Mesendoderm (in vitro differentiated cells): Measurements from ENCODE around the gene OR2H2.

Experiments used
- DNase-seq: peaks from one replicate; pipeline ENCODE4 v3.0.0; 2013
- H2AK5ac ChIP-seq: 2 replicates; pipeline ENCODE4 v1.6.1; 2013; ENCODE audit warnings: low read length, inconsistent platforms
- H2BK120ac ChIP-seq: 2 replicates; pipeline ENCODE4 v1.6.1; 2013; ENCODE audit warnings: low read depth, mild to moderate bottlenecking, low read length, moderate library complexity, mixed read lengths
- H2BK15ac ChIP-seq: replicated peaks from 2 replicates; pipeline ENCODE4 v1.6.1; 2013; ENCODE audit warnings: low read depth, mild to moderate bottlenecking, moderate library complexity
- H2BK5ac ChIP-seq: 2 replicates; pipeline ENCODE4 v1.6.1; 2013; ENCODE audit warnings: low read length, inconsistent platforms
- H3K18ac ChIP-seq: 2 replicates; pipeline ENCODE4 v1.6.1; 2013; ENCODE audit warnings: mild to moderate bottlenecking, low read length, mixed read lengths
- H3K23ac ChIP-seq: one replicate; pipeline ENCODE4 v1.6.1; 2013; ENCODE audit warnings: low read length
- H3K27ac ChIP-seq: 2 replicates; pipeline ENCODE4 v1.5.1; 2013; ENCODE audit warnings: low read depth, mild to moderate bottlenecking, inconsistent platforms, low read length, moderate library complexity
- H3K27me3 ChIP-seq: 2 replicates; pipeline ENCODE4 v1.6.1; 2013; ENCODE audit warnings: low read length, control low read depth, mild to moderate bottlenecking, inconsistent platforms; ENCODE audit not compliant: insufficient read depth, poor library complexity
- H3K36me3 ChIP-seq: 2 replicates; pipeline ENCODE4 v1.6.1; 2013; ENCODE audit warnings: low read length, inconsistent platforms; ENCODE audit not compliant: control insufficient read depth, insufficient read depth
- H3K4ac ChIP-seq: one replicate; pipeline ENCODE4 v1.6.1; 2013; ENCODE audit warnings: low read depth, mild to moderate bottlenecking, low read length, moderate library complexity
- H3K4me1 ChIP-seq: 2 replicates; pipeline ENCODE4 v1.6.1; 2013; ENCODE audit warnings: low read depth, low read length, inconsistent platforms; ENCODE audit not compliant: control insufficient read depth
- H3K4me2 ChIP-seq: 2 replicates; pipeline ENCODE4 v1.6.1; 2013; ENCODE audit warnings: low read length
- H3K4me3 ChIP-seq: 2 replicates; pipeline ENCODE4 v1.5.1; 2013; ENCODE audit warnings: mild to moderate bottlenecking, low read length
- H3K56ac ChIP-seq: one replicate; pipeline ENCODE4 v1.6.1; 2013; ENCODE audit warnings: low read length
- H3K79me1 ChIP-seq: 2 replicates; pipeline ENCODE4 v1.6.1; 2013; ENCODE audit warnings: low read length, inconsistent platforms
- H3K79me2 ChIP-seq: 2 replicates; pipeline ENCODE4 v1.6.1; 2013; ENCODE audit warnings: mild to moderate bottlenecking, low read length; ENCODE audit not compliant: control insufficient read depth, insufficient read depth
- H3K9ac ChIP-seq: 2 replicates; pipeline ENCODE4 v1.6.1; 2013; ENCODE audit warnings: low read length, inconsistent platforms
- H4K5ac ChIP-seq: one replicate; pipeline ENCODE4 v1.6.1; 2013; ENCODE audit warnings: low read length
- H4K8ac ChIP-seq: one replicate; pipeline ENCODE4 v1.6.1; 2013; ENCODE audit warnings: low read depth, mild to moderate bottlenecking, control low read depth, low read length, moderate library complexity
- WGBS: extraction: QIAGEN DNeasy Blood & Tissue Kit; methylation state at CpG from one replicate; pipeline ENCODE4 v1.1.7; 2013; ENCODE audit warnings: low lambda C conversion rate, missing lambda C conversion rate; ENCODE audit not compliant: insufficient coverage; ENCODE audit errors: extremely low coverage; 5-methylcytosine and 5-hydroxymethylcytosine counted together

The OR2H2 gene

GRCh38 chr6:29603456-29603855, 18.5 kb downstream of the OR2H2 start:
- H3K27ac ChIP-seq = no peak overlapping the region

GRCh38 chr6:29603930-29604329, 19.0 kb downstream of the OR2H2 start:
- H3K36me3 ChIP-seq = peaks cover 52% of the 10 kb centered on the region
- no peak overlapping the region for H4K5ac ChIP-seq
- H3K4me2 ChIP-seq = no peak overlapping the region
- H3K56ac ChIP-seq = no peak overlapping the region
- H3K4me3 ChIP-seq = no peak overlapping the region
- peaks cover 4% of the 10 kb centered on the region for H3K79me1 ChIP-seq
- H3K27me3 ChIP-seq = no peaks in the 10 kb centered on the region
- no peak overlapping the region for H2BK15ac ChIP-seq
- no peak overlapping the region for H3K9ac ChIP-seq
- no peak overlapping the region for H2BK5ac ChIP-seq
- no peak overlapping the region for H3K4ac ChIP-seq
- WGBS = no CpG with 5 or more reads among the region's 2 CpGs
- no peak overlapping the region for H2AK5ac ChIP-seq
- H4K8ac ChIP-seq = no peak overlapping the region
- no peak overlapping the region for H3K18ac ChIP-seq
- no peak for DNase-seq
- H3K79me2 ChIP-seq = no peaks in the 10 kb centered on the region
- H2BK120ac ChIP-seq = no peak overlapping the region
- H3K23ac ChIP-seq = no peak overlapping the region
- no peaks in the 10 kb centered on the region for H3K4me1 ChIP-seq
- no peak overlapping the region for H3K27ac ChIP-seq

More at GRCh38 chr6:29603456-29603855, 18.5 kb downstream of the OR2H2 start:
- no peak overlapping the region for H2BK5ac ChIP-seq
- H2AK5ac ChIP-seq = no peak overlapping the region
- no peak overlapping the region for H4K8ac ChIP-seq
- H3K9ac ChIP-seq = no peak overlapping the region
- H2BK15ac ChIP-seq = no peak overlapping the region
- no peak overlapping the region for H3K4me3 ChIP-seq
- DNase-seq = no peak
- no peak overlapping the region for H3K4me2 ChIP-seq
- H3K4ac ChIP-seq = no peak overlapping the region
- H4K5ac ChIP-seq = no peak overlapping the region
- H2BK120ac ChIP-seq = no peak overlapping the region
- WGBS = no CpG with 5 or more reads among the region's 11 CpGs
- H3K79me1 ChIP-seq = peaks cover 4% of the 10 kb centered on the region
- no peak overlapping the region for H3K18ac ChIP-seq
- H3K36me3 ChIP-seq = peaks cover 53% of the 10 kb centered on the region
- no peaks in the 10 kb centered on the region for H3K4me1 ChIP-seq
- no peaks in the 10 kb centered on the region for H3K79me2 ChIP-seq
- no peak overlapping the region for H3K23ac ChIP-seq
- no peaks in the 10 kb centered on the region for H3K27me3 ChIP-seq
- no peak overlapping the region for H3K56ac ChIP-seq

GRCh38 chr6:29608131-29608530, 23.2 kb downstream of the OR2H2 start:
- no peak overlapping the region for H4K8ac ChIP-seq
- H3K4me3 ChIP-seq = no peak overlapping the region
- DNase-seq = no peak
- no peak overlapping the region for H3K4me2 ChIP-seq
- H3K79me2 ChIP-seq = no peaks in the 10 kb centered on the region
- H3K9ac ChIP-seq = no peak overlapping the region
- no peak overlapping the region for H3K18ac ChIP-seq
- H3K56ac ChIP-seq = no peak overlapping the region
- H3K4me1 ChIP-seq = peaks cover 2% of the 10 kb centered on the region
- H3K79me1 ChIP-seq = peaks cover 2% of the 10 kb centered on the region
- no peak overlapping the region for H3K4ac ChIP-seq
- H3K27ac ChIP-seq = no peak overlapping the region
- no peak overlapping the region for H2BK5ac ChIP-seq
- no peak overlapping the region for H2BK120ac ChIP-seq
- H3K36me3 ChIP-seq = peaks cover 45% of the 10 kb centered on the region
- H3K23ac ChIP-seq = no peak overlapping the region
- H2BK15ac ChIP-seq = no peak overlapping the region
- no peak overlapping the region for H4K5ac ChIP-seq
- no peak overlapping the region for H2AK5ac ChIP-seq
- H3K27me3 ChIP-seq = no peaks in the 10 kb centered on the region

- Histone ChIP-seq H3K18ac (no peak overlapping the region), H3K36me3 (peaks cover 44% of the 10 kb centered on the region)
- no CpG with 5 or more reads among the region's 4 CpGs for WGBS
Observed at GRCh38 chr6:29610540-29610939, 25.6 kb downstream of the OR2H2 start.

GRCh38 chr6:29611426-29611825, 26.5 kb downstream of the OR2H2 start:
- H2BK120ac ChIP-seq = no peak overlapping the region
- no peak overlapping the region for H3K4me2 ChIP-seq
- H3K23ac ChIP-seq = no peak overlapping the region
- no peak overlapping the region for H3K4me3 ChIP-seq
- no peak overlapping the region for H3K9ac ChIP-seq
- WGBS = no CpG with 5 or more reads among the region's 4 CpGs
- H4K8ac ChIP-seq = no peak overlapping the region
- peaks cover 2% of the 10 kb centered on the region for H3K4me1 ChIP-seq
- H2BK15ac ChIP-seq = no peak overlapping the region
- H3K36me3 ChIP-seq = peaks cover 36% of the 10 kb centered on the region
- DNase-seq = no peak
- H3K79me2 ChIP-seq = peaks cover 2% of the 10 kb centered on the region
- no peak overlapping the region for H3K27ac ChIP-seq
- H3K18ac ChIP-seq = no peak overlapping the region
- H2AK5ac ChIP-seq = no peak overlapping the region
- no peak overlapping the region for H3K56ac ChIP-seq
- H3K4ac ChIP-seq = no peak overlapping the region
- no peak overlapping the region for H4K5ac ChIP-seq
- H3K79me1 ChIP-seq = peaks cover 4% of the 10 kb centered on the region
- no peaks in the 10 kb centered on the region for H3K27me3 ChIP-seq
- H2BK5ac ChIP-seq = no peak overlapping the region

More at GRCh38 chr6:29610540-29610939, 25.6 kb downstream of the OR2H2 start:
- Histone ChIP-seq H2BK5ac (no peak overlapping the region), H3K23ac (no peak overlapping the region), H2BK120ac (no peak overlapping the region), H3K4me1 (peaks cover 2% of the 10 kb centered on the region), H4K8ac (no peak overlapping the region), H2BK15ac (no peak overlapping the region), H3K4me2 (no peak overlapping the region), H3K27me3 (no peaks in the 10 kb centered on the region), H3K9ac (no peak overlapping the region), H3K79me2 (peaks cover 2% of the 10 kb centered on the region), H4K5ac (no peak overlapping the region), H3K56ac (no peak overlapping the region), H3K4me3 (no peak overlapping the region), H2AK5ac (no peak overlapping the region), H3K4ac (no peak overlapping the region), H3K27ac (no peak overlapping the region), H3K79me1 (peaks cover 4% of the 10 kb centered on the region)
- no peak for DNase-seq

GRCh38 chr6:29617782-29618554, 33.0 kb downstream of the OR2H2 start:
- H3K79me2 ChIP-seq = peaks cover 17% of the 10 kb centered on the region
- peaks cover 20% of the 10 kb centered on the region for H3K36me3 ChIP-seq
- no peak overlapping the region for H4K5ac ChIP-seq
- H3K27ac ChIP-seq = no peak overlapping the region
- no peak overlapping the region for H4K8ac ChIP-seq
- no peak overlapping the region for H2BK15ac ChIP-seq
- peaks cover 14% of the 10 kb centered on the region for H3K79me1 ChIP-seq
- H3K9ac ChIP-seq = no peak overlapping the region
- H3K4me1 ChIP-seq = peaks cover 13% of the 10 kb centered on the region
- H2AK5ac ChIP-seq = no peak overlapping the region
- H3K27me3 ChIP-seq = no peaks in the 10 kb centered on the region
- H3K4me3 ChIP-seq = no peak overlapping the region
- no peak overlapping the region for H3K4ac ChIP-seq
- DNase-seq = peak; percentile 68
- no CpG with 5 or more reads among the region's 8 CpGs for WGBS
- H3K56ac ChIP-seq = no peak overlapping the region
- no peak overlapping the region for H3K18ac ChIP-seq
- H3K4me2 ChIP-seq = no peak overlapping the region
- H2BK5ac ChIP-seq = no peak overlapping the region
- H2BK120ac ChIP-seq = no peak overlapping the region
- no peak overlapping the region for H3K23ac ChIP-seq
